Gastrocnemius medialis (tissue), 4 donors: Measurements from ENCODE around the gene EFNA5. TPM values are rescaled to one million over a fixed set of nuclear protein-coding genes. Genes with fewer than 3 reads are reported as not detected.

ENCODE experiments used
- ATAC-seq, 2 donors: fragments of 150-250 bp; one replicate each; pipeline ENCODE4 v1.9.1; 2016
- DNase-seq, 2 donors: peaks; one replicate each; pipeline ENCODE4 v3.0.0-alpha.2; 2019
- H3K27ac ChIP-seq, 4 donors: fragments of 200-600 bp; sonication (generic); 1 replicate in 1 of 4; 2 replicates in 3 of 4; pipeline ENCODE4 v1.5.1; 2016 to 2018; ENCODE audit warnings: mild to moderate bottlenecking in 2 of 4, moderate library complexity in 1 of 4
- H3K27me3 ChIP-seq, 3 donors: fragments of 200-600 bp; sonication (generic) in 2 of 3; 1 replicate in 1 of 3; 2 replicates in 2 of 3; pipeline versions ENCODE4 v1.5.1 to v1.6.0; 2016 to 2019; ENCODE audit warnings: mild to moderate bottlenecking in 1 of 3, moderate library complexity in 1 of 3
- H3K36me3 ChIP-seq, 2 donors: fragments of 200-600 bp; sonication (generic) in 1 of 2; one replicate each; pipeline ENCODE4 v1.5.1; 2017 to 2018
- H3K4me1 ChIP-seq, 2 donors: fragments of 200-600 bp; sonication (generic) in 1 of 2; one replicate each; pipeline ENCODE4 v1.5.1; 2016 to 2017; ENCODE audit warnings: mild to moderate bottlenecking in 2 of 2
- H3K4me3 ChIP-seq, 4 donors: fragments of 200-600 bp; sonication (generic) in 3 of 4; 1 replicate in 1 of 4; 2 replicates in 3 of 4; pipeline ENCODE4 v1.5.1; 2016 to 2019; ENCODE audit warnings: mild to moderate bottlenecking in 2 of 4
- H3K9me3 ChIP-seq, 3 donors: fragments of 200-600 bp; sonication (generic) in 2 of 3; 1 replicate in 1 of 3; 2 replicates in 2 of 3; pipeline ENCODE4 v1.5.1; 2016 to 2019
- CTCF ChIP-seq, 5 experiments: fragments of 450-650 bp in 3 of 5; fragments of 200-600 bp in 2 of 5; sonication (generic) in 2 of 5; IDR thresholded peaks in 4 of 5; conservative IDR thresholded peaks in 1 of 5; 1 replicate in 4 of 5; 2 replicates in 1 of 5; pipeline ENCODE4 v1.5.1; 2016 to 2019; ENCODE audit warnings: antibody characterized with exemption in 5 of 5, mild to moderate bottlenecking in 3 of 5, moderate library complexity in 3 of 5
- POLR2A ChIP-seq, 2 donors: fragments of 450-650 bp; IDR thresholded peaks; one replicate each; pipeline ENCODE4 v1.6.1; 2017; ENCODE audit warnings: antibody characterized with exemption in 2 of 2, mild to moderate bottlenecking in 2 of 2, moderate library complexity in 2 of 2
- in situ Hi-C, 4 donors: fragments of 200-750 bp; cut with MboI; loops; one replicate each; pipeline versions ENCODE4 v1.15.0 to v1.8.0; 2017; ENCODE audit warnings: low sequenced_read_pairs in 4 of 4
- intact Hi-C: fragments of 100-400 bp; cut with DNase I; formaldehyde crosslinking; loops from one replicate; pipeline ENCODE4 v1.15.1; 2023; ENCODE audit warnings: low total_unique reads
- total RNA-seq, 4 donors: library from RNA; depleted of rRNA; stranded (reverse); fragments of >200 nt; gene quantifications; one replicate each; pipeline versions ENCODE4 v1.1.0 to v1.2.3, GENCODE V29; 2016

EFNA5 gene
- total RNA-seq, 4 donors from 2014 or later: 0.15 to 0.62 (median 0.20) TPM; not detected in 1

- intact Hi-C loops: no loop called here
These were observed 157.2 kb downstream of the EFNA5 start for GRCh38 chr5:107513337-107514085.

GRCh38 chr5:107512029-107512428 lies 158.7 kb downstream of the EFNA5 start:
- intact Hi-C loops (no loop called here), in situ Hi-C loops (no loop called here)
- no peaks in the 10 kb centered on the region for H3K36me3 ChIP-seq
- H3K27ac ChIP-seq: no peak overlapping the region
- H3K4me1 ChIP-seq: no peaks in the 10 kb centered on the region
- no peak for TF ChIP-seq POLR2A (IDR thresholded peaks at IDR 0.05)
- TF ChIP-seq CTCF (IDR thresholded peaks at IDR 0.05 in 4 of 5, conservative IDR thresholded peaks at IDR 0.05 in 1 of 5): no peak
- DNase-seq: no peak
- no peak overlapping the region for H3K4me3 ChIP-seq
- H3K27me3 ChIP-seq: no peaks in the 10 kb centered on the region
- no peaks in the 10 kb centered on the region for H3K9me3 ChIP-seq
- no peak for ATAC-seq

More at GRCh38 chr5:107513337-107514085, 157.2 kb downstream of the EFNA5 start:
- no peaks in the 10 kb centered on the region for H3K27me3 ChIP-seq
- no peak overlapping the region for H3K4me3 ChIP-seq
- no peaks in the 10 kb centered on the region for H3K4me1 ChIP-seq
- in situ Hi-C loops: no loop called here
- TF ChIP-seq POLR2A (IDR thresholded peaks at IDR 0.05) (no peak), CTCF (IDR thresholded peaks at IDR 0.05 in 4 of 5, conservative IDR thresholded peaks at IDR 0.05 in 1 of 5) (no peak)
- H3K9me3 ChIP-seq: no peaks in the 10 kb centered on the region
- DNase-seq: no peak
- H3K27ac ChIP-seq: no peak overlapping the region
- no peaks in the 10 kb centered on the region for H3K36me3 ChIP-seq
- no peak for ATAC-seq

- no peaks in the 10 kb centered on the region for H3K4me1 ChIP-seq
- DNase-seq (no peak), ATAC-seq (no peak)
- intact Hi-C loops: no loop called here
- H3K27ac ChIP-seq: no peak overlapping the region
- in situ Hi-C loops: no loop called here
- H3K9me3 ChIP-seq: no peaks in the 10 kb centered on the region
- no peak for TF ChIP-seq CTCF (IDR thresholded peaks at IDR 0.05 in 4 of 5, conservative IDR thresholded peaks at IDR 0.05 in 1 of 5)
- TF ChIP-seq POLR2A (IDR thresholded peaks at IDR 0.05): no peak
- H3K4me3 ChIP-seq: no peak overlapping the region
- H3K27me3 ChIP-seq: no peaks in the 10 kb centered on the region
- H3K36me3 ChIP-seq: no peaks in the 10 kb centered on the region
These were observed 160.6 kb downstream of the EFNA5 start for GRCh38 chr5:107510125-107510524.

GRCh38 chr5:107508097-107508496 lies 162.6 kb downstream of the EFNA5 start:
- TF ChIP-seq POLR2A (IDR thresholded peaks at IDR 0.05): no peak
- no peak for TF ChIP-seq CTCF (IDR thresholded peaks at IDR 0.05 in 4 of 5, conservative IDR thresholded peaks at IDR 0.05 in 1 of 5)
- intact Hi-C loops (no loop called here), in situ Hi-C loops (no loop called here)
- DNase-seq (no peak), ATAC-seq (no peak)
- H3K9me3 ChIP-seq: no peaks in the 10 kb centered on the region
- H3K27ac ChIP-seq: no peak overlapping the region
- no peaks in the 10 kb centered on the region for H3K27me3 ChIP-seq
- no peaks in the 10 kb centered on the region for H3K36me3 ChIP-seq
- no peaks in the 10 kb centered on the region for H3K4me1 ChIP-seq
- H3K4me3 ChIP-seq: no peak overlapping the region
